PC-3 (cell line): ENCODE measurements around the gene GHRHR. TPM values are rescaled to one million over a fixed set of nuclear protein-coding genes. Genes with fewer than 3 reads are reported as not detected.

Experiments
- ATAC-seq: fragments of 200-7000 bp; cut with Tn5 transposase; 2 replicates; pipeline ENCODE4 v1.9.1; 2020; ENCODE audit warnings: mild to moderate bottlenecking, moderate library complexity
- BruUV-seq: library from RNA; stranded (reverse); fragments of 400-500 nt; replicated peaks from 2 replicates; lab custom pipeline; 2021; lab: Mats Ljungman, UMichigan
- CTCF ChIA-PET: fragments of 300-600 bp; sonication (Branson Sonifier 250); formaldehyde crosslinking; loops from one replicate; lab custom pipeline; 2022; ENCODE audit warnings: antibody characterized with exemption; lab: Charles Lee
- POLR2A ChIA-PET: fragments of 300-600 bp; sonication (Branson Sonifier 250); formaldehyde crosslinking; loops from one replicate; lab custom pipeline; 2022; ENCODE audit warnings: antibody characterized with exemption; ENCODE audit not compliant: unreplicated experiment; lab: Charles Lee
- DNase-seq: peaks from one replicate; pipeline ENCODE4 v3.0.0-alpha.2; 2015
- H2AFZ ChIP-seq: fragments of 300-600 bp; sonication (generic); 2 replicates; pipeline ENCODE4 v1.6.0; 2016; ENCODE audit warnings: antibody characterized with exemption, low read length
- H3F3A ChIP-seq: fragments of 300-600 bp; sonication (generic); one replicate; pipeline ENCODE4 v1.6.0; 2017; ENCODE audit warnings: antibody characterized with exemption, low read length, control low read depth, mild to moderate bottlenecking; ENCODE audit not compliant: unreplicated experiment
- H3K27ac ChIP-seq: fragments of 300-600 bp; sonication (generic); 2 replicates; pipeline ENCODE4 v1.5.1; 2016; ENCODE audit warnings: mild to moderate bottlenecking, low read length
- H3K27me3 ChIP-seq: fragments of 300-600 bp; sonication (generic); 2 replicates; pipeline ENCODE4 v1.6.1; 2016; ENCODE audit warnings: low read length, mixed read lengths
- H3K36me3 ChIP-seq: fragments of 300-600 bp; sonication (generic); 2 replicates; pipeline ENCODE4 v1.6.1; 2016; ENCODE audit warnings: low read depth, mixed run types, low read length, mixed read lengths
- H3K4me1 ChIP-seq: fragments of 300-600 bp; sonication (generic); 2 replicates; pipeline ENCODE4 v1.5.1; 2016; ENCODE audit warnings: low read length; ENCODE audit not compliant: insufficient read depth
- H3K4me2 ChIP-seq: fragments of 300-600 bp; sonication (generic); 2 replicates; pipeline ENCODE4 v1.6.0; 2016; ENCODE audit warnings: low read length
- H3K4me3 ChIP-seq: fragments of 300-600 bp; sonication (generic); 2 replicates; pipeline ENCODE4 v1.5.1; 2016; ENCODE audit warnings: mild to moderate bottlenecking, low read length, mixed read lengths
- H3K79me2 ChIP-seq: fragments of 300-600 bp; sonication (generic); 2 replicates; pipeline ENCODE4 v1.6.1; 2017; ENCODE audit warnings: low read length, mixed read lengths
- H3K9ac ChIP-seq: fragments of 300-600 bp; sonication (generic); 2 replicates; pipeline ENCODE4 v1.6.0; 2016; ENCODE audit warnings: mild to moderate bottlenecking, low read length
- H3K9me2 ChIP-seq: fragments of 300-600 bp; sonication (generic); replicated peaks from 2 replicates; pipeline ENCODE4 v1.6.1; 2016; ENCODE audit warnings: mixed run types, low read length, mixed read lengths
- H3K9me3 ChIP-seq: fragments of 300-600 bp; sonication (generic); 2 replicates; pipeline ENCODE4 v1.6.1; 2016; ENCODE audit warnings: low read length, mixed read lengths
- H4K20me1 ChIP-seq: fragments of 300-600 bp; sonication (generic); 2 replicates; pipeline ENCODE4 v1.6.1; 2016; ENCODE audit warnings: low read length, mixed read lengths
- CTCF ChIP-seq: fragments of 300-600 bp; sonication (generic); conservative IDR thresholded peaks from 2 replicates; pipeline ENCODE4 v1.5.1; 2017; ENCODE audit warnings: antibody characterized with exemption, low read depth, mild to moderate bottlenecking, low read length
- EZH2 ChIP-seq: fragments of 300-600 bp; sonication (generic); IDR thresholded peaks from one replicate; pipeline ENCODE4 v1.6.1; 2017; ENCODE audit warnings: antibody characterized with exemption, mild to moderate bottlenecking, low read length; ENCODE audit not compliant: unreplicated experiment
- EZH2phosphoT487 ChIP-seq: fragments of 300-600 bp; sonication (generic); IDR thresholded peaks from 2 replicates; pipeline ENCODE4 v1.6.1; 2018; ENCODE audit warnings: mild to moderate bottlenecking, antibody characterized with exemption, low read length, borderline replicate concordance
- intact Hi-C: fragments of 100-400 bp; cut with micrococcal nuclease; formaldehyde crosslinking; loops from 2 replicates; pipeline ENCODE4 v1.9.0; 2023
- total RNA-seq: library from RNA; depleted of rRNA; stranded (reverse); fragments of >200 nt; gene quantifications from 2 replicates; pipeline ENCODE4 v1.2.3, GENCODE V29; 2014

Gene GHRHR
- total RNA-seq, 1 experiment from 2014 or later: not detected

GRCh38 chr7:30998180-30998579 lies 34.4 kb downstream of the GHRHR start:
- CTCF ChIA-PET: no interaction called here

GRCh38 chr7:31000161-31000693 lies 36.5 kb downstream of the GHRHR start:
- no peak for TF ChIP-seq CTCF
- DNase-seq: no peak
- POLR2A ChIA-PET: no interaction called here
- no TSS peak for BruUV-seq
- H3K27me3 ChIP-seq: 0 out of 2 replicates have a peak, but pooled peaks cover 19% of the 10 kb centered on the region
- H3K4me3 ChIP-seq: no peak overlapping the region
- H4K20me1 ChIP-seq: no peaks in the 10 kb centered on the region
- H3F3A ChIP-seq: no peaks in the 10 kb centered on the region
- H3K36me3 ChIP-seq: no peaks in the 10 kb centered on the region
- CTCF ChIA-PET: no interaction called here
- no peak overlapping the region for H3K9ac ChIP-seq
- ATAC-seq: no peak
- no peak overlapping the region for H3K27ac ChIP-seq
- no peaks in the 10 kb centered on the region for H3K4me1 ChIP-seq
- no peak overlapping the region for H3K4me2 ChIP-seq
- intact Hi-C loops: no loop called here
- no peaks in the 10 kb centered on the region for H3K9me3 ChIP-seq
- H3K9me2 ChIP-seq: no peaks in the 10 kb centered on the region
- H2AFZ ChIP-seq: no peak overlapping the region
- no peaks in the 10 kb centered on the region for H3K79me2 ChIP-seq

More at GRCh38 chr7:30998180-30998579, 34.4 kb downstream of the GHRHR start:
- no peaks in the 10 kb centered on the region for H3F3A ChIP-seq
- POLR2A ChIA-PET: interaction anchor here (0.6 kb wide), 1 partner anchor 13 kb away, joined by 17 read pairs; no protein-coding TSS in a partner anchor
- 0 out of 2 replicates have a peak, but pooled peaks cover 16% of the 10 kb centered on the region for H3K27me3 ChIP-seq
- no peak overlapping the region for H2AFZ ChIP-seq
- no peak for DNase-seq
- H3K79me2 ChIP-seq: no peaks in the 10 kb centered on the region
- no peaks in the 10 kb centered on the region for H3K4me1 ChIP-seq
- H4K20me1 ChIP-seq: no peaks in the 10 kb centered on the region
- H3K4me2 ChIP-seq: no peak overlapping the region
- no peaks in the 10 kb centered on the region for H3K9me3 ChIP-seq
- TF ChIP-seq EZH2phosphoT487: no peak
- TF ChIP-seq CTCF: no peak
- no peak for TF ChIP-seq EZH2
- no peaks in the 10 kb centered on the region for H3K36me3 ChIP-seq
- H3K4me3 ChIP-seq: no peak overlapping the region
- H3K9me2 ChIP-seq: no peaks in the 10 kb centered on the region
- ATAC-seq: no peak
- no peak overlapping the region for H3K27ac ChIP-seq
- H3K9ac ChIP-seq: no peak overlapping the region
- no TSS peak for BruUV-seq
- intact Hi-C loops: no loop called here

- Histone ChIP-seq H3K4me1 (no peaks in the 10 kb centered on the region), H3F3A (no peaks in the 10 kb centered on the region), H3K79me2 (no peaks in the 10 kb centered on the region), H3K9ac (no peak overlapping the region), H3K36me3 (no peaks in the 10 kb centered on the region), H3K27ac (no peak overlapping the region), H4K20me1 (no peaks in the 10 kb centered on the region), H3K4me2 (no peak overlapping the region), H2AFZ (no peak overlapping the region), H3K9me3 (no peaks in the 10 kb centered on the region), H3K9me2 (no peaks in the 10 kb centered on the region), H3K27me3 (0 out of 2 replicates have a peak, but pooled peaks cover 19% of the 10 kb centered on the region), H3K4me3 (no peak overlapping the region)
- BruUV-seq: no TSS peak
- no peak for DNase-seq
- CTCF ChIA-PET: no interaction called here
- intact Hi-C loops: no loop called here
- TF ChIP-seq CTCF: no peak
- TF ChIP-seq EZH2phosphoT487: no peak
- TF ChIP-seq EZH2: no peak
- POLR2A ChIA-PET: no interaction called here
- no peak for ATAC-seq
Observed at GRCh38 chr7:31000779-31001178, 37.0 kb downstream of the GHRHR start.
